ENCODE measurements around the gene ARHGEF28.

Gene ARHGEF28

DNA sequence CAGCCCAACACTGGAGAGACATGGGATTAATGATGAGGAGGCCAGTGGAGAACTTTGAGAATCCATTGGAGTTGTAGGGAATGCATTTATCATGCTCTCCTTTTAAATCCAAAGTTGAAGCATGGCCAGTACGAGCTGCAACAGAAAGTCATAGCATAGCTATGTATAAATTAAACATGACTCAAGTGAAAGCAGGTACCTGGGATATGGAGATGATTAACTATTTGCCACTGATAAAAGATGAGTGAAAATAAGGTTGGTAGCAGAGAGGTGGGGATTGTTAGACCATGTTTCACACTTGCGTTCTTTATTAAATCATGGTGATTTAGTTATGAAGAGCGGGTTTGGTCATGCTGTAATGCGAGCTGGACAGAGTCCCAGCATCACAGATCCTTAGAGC lies 189.6 kb downstream of the ARHGEF28 start:
- DNase-seq (ENCODE audit: low read depth) = no peak

GRCh38 chr5:73816656-73817420 lies 190.8 kb downstream of the ARHGEF28 start:
- DNase-seq (ENCODE audit: low read depth) = no peak

- DNase-seq (ENCODE audit: low read depth) = no peak
These were observed 192.4 kb downstream of the ARHGEF28 start for GRCh38 chr5:73818357-73818756.

- DNase-seq (ENCODE audit: low read depth) = no peak
These were observed 194.3 kb downstream of the ARHGEF28 start for GRCh38 chr5:73820326-73820725.

GRCh38 chr5:73821003-73821402 lies 195.0 kb downstream of the ARHGEF28 start:
- DNase-seq (ENCODE audit: low read depth) = no peak

- DNase-seq (ENCODE audit: low read depth) = no peak
These were observed 196.4 kb downstream of the ARHGEF28 start for GRCh38 chr5:73822278-73822988.

DNA sequence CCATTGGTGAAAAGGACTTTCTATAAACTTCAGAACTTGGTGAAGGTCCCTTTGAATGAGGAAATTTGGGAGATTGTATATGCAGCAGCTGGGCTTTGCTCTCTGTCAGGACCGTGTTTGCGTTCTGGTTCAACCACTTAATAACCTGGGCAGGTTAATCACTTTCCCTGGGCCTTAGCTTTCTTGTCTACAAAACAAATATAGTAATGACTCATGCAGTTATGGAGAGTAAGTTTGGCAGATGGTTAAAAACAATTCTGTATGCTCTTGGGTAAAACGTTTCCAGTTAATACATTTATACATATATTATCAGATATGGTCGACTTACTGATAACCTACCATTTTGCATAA lies 197.0 kb downstream of the ARHGEF28 start:
- no peak for DNase-seq (ENCODE audit: low read depth)

GRCh38 chr5:73823508-73823925 lies 197.5 kb downstream of the ARHGEF28 start:
- no peak for DNase-seq (ENCODE audit: low read depth)

- DNase-seq (ENCODE audit: low read depth) = no peak
These were observed 199.2 kb downstream of the ARHGEF28 start for GRCh38 chr5:73825199-73825598.

- no peak for DNase-seq (ENCODE audit: low read depth)
These were observed 199.7 kb downstream of the ARHGEF28 start for GRCh38 chr5:73825736-73826135.

DNA sequence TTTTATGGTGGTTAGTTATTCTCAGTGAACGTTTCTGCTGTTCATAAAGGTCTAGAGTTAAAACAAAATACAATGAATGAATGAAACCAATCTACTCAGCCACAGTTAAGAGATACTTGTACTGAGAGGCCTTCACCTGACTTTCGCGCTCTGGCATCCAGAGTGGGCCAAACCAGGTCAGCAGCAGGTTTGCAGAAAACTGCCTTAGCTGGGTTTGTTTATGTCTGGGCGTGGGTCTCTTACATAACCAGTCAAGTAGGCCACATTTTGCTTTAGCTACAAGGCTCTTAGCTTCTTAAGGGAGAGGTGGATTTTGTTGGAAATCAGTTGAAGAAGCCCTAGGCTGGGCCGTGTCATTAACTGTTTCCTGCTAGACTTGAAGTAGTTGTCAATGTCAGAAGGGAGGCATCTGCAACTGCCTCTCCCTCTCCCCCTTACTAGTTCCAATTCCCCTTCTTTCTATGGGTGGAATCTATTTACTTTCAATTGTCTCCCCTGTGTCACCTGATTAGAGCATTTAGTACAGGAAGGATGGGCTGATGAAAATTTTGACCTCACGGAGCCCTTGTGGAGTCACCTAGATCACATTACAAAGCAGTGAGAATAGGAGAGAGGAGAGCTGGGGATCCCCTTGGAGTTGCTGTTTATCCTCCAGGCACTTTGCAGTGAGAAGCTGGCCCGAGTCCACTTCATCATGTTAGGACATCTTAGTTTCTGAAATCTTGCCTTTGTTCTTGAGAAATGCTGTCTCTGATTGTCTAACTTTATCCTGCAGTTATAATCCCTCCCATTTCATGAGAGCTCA lies 200.5 kb downstream of the ARHGEF28 start:
- no peak for DNase-seq (ENCODE audit: low read depth)

DNA sequence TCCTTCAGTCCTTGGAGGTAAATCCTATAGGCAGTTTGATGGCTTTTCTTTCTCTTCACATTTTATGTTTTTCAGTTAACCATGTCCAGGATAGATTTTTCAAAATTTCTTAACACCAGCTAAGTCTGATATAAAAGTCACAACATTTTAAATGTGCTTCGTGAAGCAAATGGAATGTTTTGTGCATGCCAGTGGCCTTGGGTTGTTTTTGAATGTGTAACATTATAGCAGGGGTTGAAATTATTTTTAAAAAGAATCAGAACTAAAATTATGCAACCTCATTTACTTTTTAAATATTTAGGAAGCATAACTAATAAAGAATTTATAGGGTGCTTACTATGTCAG lies 201.1 kb downstream of the ARHGEF28 start:
- no peak for DNase-seq (ENCODE audit: low read depth)

DNA sequence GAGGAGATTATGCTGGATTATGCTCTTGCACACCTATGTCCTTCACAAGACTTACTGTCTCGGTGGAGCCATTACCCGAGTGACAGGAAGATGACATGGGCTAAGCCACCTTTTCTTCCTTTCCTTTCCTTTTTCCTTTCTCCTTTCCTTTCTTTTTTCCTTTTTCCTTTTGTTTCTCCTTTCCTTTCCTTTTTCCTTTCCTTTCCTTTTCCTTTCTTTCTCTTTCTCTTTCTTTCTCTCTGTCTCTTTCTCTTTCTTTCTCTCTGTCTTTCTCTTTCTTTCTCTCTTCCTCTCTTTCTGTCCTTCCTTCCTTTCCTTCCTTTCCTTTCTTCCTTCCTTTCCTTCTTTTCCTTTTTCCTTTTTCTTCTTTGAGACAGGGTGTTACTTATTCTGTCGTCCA lies 202.5 kb downstream of the ARHGEF28 start:
- no peak for DNase-seq (ENCODE audit: low read depth)

- DNase-seq (ENCODE audit: low read depth) = no peak
These were observed 204.7 kb downstream of the ARHGEF28 start for GRCh38 chr5:73830646-73831045.

- no peak for DNase-seq (ENCODE audit: low read depth)
These were observed 205.1 kb downstream of the ARHGEF28 start for GRCh38 chr5:73831066-73831465.

DNA sequence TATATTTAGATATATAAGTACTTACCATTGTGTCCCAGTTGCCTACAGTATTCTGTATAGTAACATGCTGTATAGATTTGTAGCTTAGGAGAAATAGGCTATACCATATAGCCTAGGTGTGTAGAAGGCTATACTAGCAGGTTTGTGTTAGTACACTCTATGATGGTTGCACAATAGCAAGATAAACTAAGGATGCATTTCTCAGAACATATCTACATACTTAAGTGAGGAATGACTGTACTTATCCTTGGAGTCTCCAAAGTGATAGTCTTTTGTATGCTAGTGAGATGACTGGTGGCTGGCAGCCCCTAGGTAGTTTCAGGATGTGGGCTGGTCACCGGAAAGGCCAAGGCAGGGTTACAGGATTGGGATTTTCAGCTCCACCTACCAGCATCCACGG lies 208.7 kb downstream of the ARHGEF28 start:
- DNase-seq (ENCODE audit: low read depth) = no peak

- no peak for DNase-seq (ENCODE audit: low read depth)
These were observed 209.7 kb downstream of the ARHGEF28 start for GRCh38 chr5:73835726-73836125.

- DNase-seq (ENCODE audit: low read depth) = no peak
These were observed 210.6 kb downstream of the ARHGEF28 start for GRCh38 chr5:73836607-73837006.

DNA sequence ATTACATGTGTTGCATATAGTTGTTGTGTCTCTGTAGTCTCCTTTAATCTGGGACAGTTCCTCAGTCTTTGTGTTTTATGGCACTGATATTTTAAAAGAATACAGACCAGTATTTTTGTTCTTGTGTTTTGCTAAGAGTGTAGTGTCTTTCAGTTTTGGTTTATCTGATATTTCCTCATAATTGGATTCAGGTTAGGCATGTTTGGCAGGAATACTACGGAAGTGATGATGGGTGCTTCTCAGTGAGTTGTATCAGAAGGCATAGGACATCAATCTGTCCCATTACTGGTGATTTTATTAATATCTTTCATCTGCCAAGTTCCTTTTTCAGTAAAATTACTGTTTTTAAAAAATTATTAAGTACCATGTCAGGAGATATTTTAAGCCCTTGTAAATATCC lies 212.9 kb downstream of the ARHGEF28 start:
- no peak for DNase-seq (ENCODE audit: low read depth)

DNA sequence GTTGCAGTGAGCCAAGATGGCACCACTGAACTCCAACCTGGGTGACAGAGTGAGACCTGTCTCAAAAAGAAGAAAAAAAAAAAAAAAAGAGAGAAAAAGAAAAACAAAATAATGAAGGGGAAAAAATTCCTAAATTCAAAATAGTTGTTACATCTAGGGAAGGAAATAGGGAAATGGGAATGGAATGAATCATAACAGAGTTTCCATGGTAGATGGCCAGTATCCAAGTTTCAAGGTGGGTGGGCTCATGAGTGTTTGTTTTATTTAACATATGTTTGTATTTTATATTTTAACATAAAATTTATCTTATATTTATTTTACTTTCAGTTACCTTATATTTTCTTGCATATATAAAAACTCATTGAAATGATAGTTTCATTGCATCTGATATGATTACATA lies 215.6 kb downstream of the ARHGEF28 start:
- DNase-seq (ENCODE audit: low read depth) = no peak

- DNase-seq (ENCODE audit: low read depth) = no peak
These were observed 218.2 kb downstream of the ARHGEF28 start for GRCh38 chr5:73844165-73844564.

DNA sequence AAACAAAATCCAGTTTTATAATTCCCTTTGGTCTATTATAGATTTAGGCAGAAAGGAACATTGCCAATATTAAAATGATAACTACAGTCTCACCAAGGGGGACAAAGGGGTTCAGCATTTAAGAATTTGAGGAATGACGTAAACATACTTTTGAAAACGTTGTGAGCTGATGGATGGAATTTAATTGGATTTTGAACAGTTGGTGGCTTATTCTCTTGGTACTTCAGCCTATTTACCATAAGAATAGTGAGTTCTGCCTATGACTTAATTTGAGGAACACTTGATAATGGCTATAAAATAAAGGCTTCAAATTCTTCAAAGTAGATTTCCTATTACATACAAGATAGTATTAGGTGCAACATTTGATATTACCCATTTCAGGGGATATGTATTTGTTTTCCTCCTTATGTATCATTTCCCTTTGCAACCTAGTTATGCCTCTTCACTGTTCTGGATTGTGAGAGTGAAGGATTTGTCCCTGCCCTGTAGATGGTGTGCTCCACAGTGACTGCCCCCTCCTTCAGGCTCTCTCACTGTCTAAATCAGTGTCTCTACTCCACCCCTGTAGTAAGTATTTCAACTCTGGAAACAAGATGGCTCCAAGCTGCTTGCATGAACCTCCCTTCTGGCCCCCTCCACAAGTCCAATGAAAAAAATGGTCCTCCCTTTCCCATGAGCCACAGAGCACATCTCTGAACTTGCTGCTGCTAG lies 225.6 kb downstream of the ARHGEF28 start:
- DNase-seq (ENCODE audit: low read depth) = no peak
